ENCODE data around the gene ARPC5L. TPM values are rescaled to one million over a fixed set of nuclear protein-coding genes. Genes with fewer than 3 reads are reported as not detected.
"Not testable (repeated sequence)": the region's sequence is repeated elsewhere in the genome, so short reads cannot be mapped to it uniquely, and the experiment has no call there.

Gene ARPC5L
- total RNA-seq, 2 donors from 2014 or later = 50.9 to 51.4 TPM

DNA sequence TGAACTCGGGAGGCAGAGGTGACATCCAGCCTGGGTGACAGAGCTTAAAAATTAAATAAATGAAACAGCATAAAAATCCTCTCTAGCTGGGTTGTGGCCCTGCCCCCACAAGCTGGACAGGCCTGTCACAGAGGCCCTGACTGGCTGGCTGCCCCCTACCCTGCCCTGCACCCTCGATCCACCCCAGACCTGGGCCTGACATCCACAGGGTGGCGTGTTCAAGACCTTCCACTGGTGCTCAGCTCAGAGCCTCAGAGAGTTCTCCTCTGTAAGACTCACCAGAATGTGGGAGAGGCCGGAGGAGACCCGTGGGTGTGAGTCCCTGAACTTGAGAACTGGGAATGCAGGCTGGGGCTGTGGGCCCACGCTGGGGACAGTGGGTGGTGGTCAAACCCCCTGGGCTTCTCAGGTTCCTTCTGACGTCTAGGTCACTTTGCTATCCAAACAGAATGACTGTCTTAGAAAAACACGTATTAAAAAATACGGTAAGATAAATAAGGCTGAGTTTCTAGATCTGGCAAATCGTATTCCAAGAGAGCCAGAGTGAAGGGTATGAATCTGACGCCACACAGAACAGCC, 18.4 kb upstream of the ARPC5L start:
- Mint-ChIP-seq H3K36me3 (ENCODE audit: low read depth) (no peaks in the 10 kb centered on the region), H3K4me3 (no peak overlapping the region), H3K27me3 (ENCODE audit: insufficient read depth) (no peaks in the 10 kb centered on the region), H3K4me1 (peaks cover 5% of the 10 kb centered on the region), H3K9me3 (no peaks in the 10 kb centered on the region), H3K27ac (no peak overlapping the region)
- no peaks in the 10 kb centered on the region for H3K27me3 ChIP-seq (ENCODE audit: control insufficient read depth, insufficient read depth, low read length, poor library complexity, severe bottlenecking)
- TF ChIP-seq, protein P1, sequence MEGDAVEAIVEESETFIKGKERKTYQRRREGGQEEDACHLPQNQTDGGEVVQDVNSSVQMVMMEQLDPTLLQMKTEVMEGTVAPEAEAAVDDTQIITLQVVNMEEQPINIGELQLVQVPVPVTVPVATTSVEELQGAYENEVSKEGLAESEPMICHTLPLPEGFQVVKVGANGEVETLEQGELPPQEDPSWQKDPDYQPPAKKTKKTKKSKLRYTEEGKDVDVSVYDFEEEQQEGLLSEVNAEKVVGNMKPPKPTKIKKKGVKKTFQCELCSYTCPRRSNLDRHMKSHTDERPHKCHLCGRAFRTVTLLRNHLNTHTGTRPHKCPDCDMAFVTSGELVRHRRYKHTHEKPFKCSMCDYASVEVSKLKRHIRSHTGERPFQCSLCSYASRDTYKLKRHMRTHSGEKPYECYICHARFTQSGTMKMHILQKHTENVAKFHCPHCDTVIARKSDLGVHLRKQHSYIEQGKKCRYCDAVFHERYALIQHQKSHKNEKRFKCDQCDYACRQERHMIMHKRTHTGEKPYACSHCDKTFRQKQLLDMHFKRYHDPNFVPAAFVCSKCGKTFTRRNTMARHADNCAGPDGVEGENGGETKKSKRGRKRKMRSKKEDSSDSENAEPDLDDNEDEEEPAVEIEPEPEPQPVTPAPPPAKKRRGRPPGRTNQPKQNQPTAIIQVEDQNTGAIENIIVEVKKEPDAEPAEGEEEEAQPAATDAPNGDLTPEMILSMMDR (conservative IDR thresholded peaks at IDR 0.05) = no peak
- no peak overlapping the region for H3K9ac ChIP-seq (ENCODE audit: extremely low read depth, low read length, poor library complexity, severe bottlenecking)
- 93 to 100% methylated on average over 10 to 11 of the region's 11 CpGs for WGBS, 2 experiments (ENCODE audit: insufficient coverage in 1 of 2, insufficient read length in 1 of 2)
- H3K4me3 ChIP-seq (ENCODE audit: low read length) = no peak overlapping the region
- H3K27ac ChIP-seq (ENCODE audit: low read depth, low read length) = no peak overlapping the region
- no peaks in the 10 kb centered on the region for H3K36me3 ChIP-seq (ENCODE audit: control insufficient read depth, insufficient read depth, low read length)
- no peaks in the 10 kb centered on the region for H3K9me3 ChIP-seq (ENCODE audit: control insufficient read depth, low read length)
- H3K4me1 ChIP-seq (ENCODE audit: control insufficient read depth, insufficient read depth, low read length) = peaks cover 6% of the 10 kb centered on the region
- no peak for DNase-seq

DNA sequence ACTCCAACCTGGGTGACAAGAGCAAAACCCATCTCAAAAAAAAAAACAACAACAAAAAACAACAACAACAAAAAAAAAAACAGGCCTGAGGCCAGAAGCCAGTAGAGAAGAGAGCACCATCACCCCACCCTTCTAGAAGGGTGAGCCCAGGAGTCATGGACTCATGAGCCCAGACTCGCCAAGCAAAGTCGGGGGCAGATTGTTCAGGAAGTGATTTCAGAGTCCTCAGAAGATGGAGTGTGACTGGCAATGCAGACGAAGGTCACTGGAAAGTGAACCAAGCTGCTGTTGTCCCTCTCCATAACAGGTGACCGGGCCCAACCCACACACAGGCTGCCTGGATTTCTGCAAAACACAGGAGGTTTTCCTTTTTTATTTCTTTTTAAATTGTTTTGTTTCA, 17.6 kb upstream of the ARPC5L start:
- Histone ChIP-seq H3K4me3 (ENCODE audit: low read length) (no peak overlapping the region), H3K27me3 (ENCODE audit: control insufficient read depth, insufficient read depth, low read length, poor library complexity, severe bottlenecking) (no peaks in the 10 kb centered on the region), H3K36me3 (ENCODE audit: control insufficient read depth, insufficient read depth, low read length) (no peaks in the 10 kb centered on the region), H3K4me1 (ENCODE audit: control insufficient read depth, insufficient read depth, low read length) (peaks cover 6% of the 10 kb centered on the region), H3K9ac (ENCODE audit: extremely low read depth, low read length, poor library complexity, severe bottlenecking) (no peak overlapping the region), H3K9me3 (ENCODE audit: control insufficient read depth, low read length) (no peaks in the 10 kb centered on the region), H3K27ac (ENCODE audit: low read depth, low read length) (no peak overlapping the region)
- WGBS, 2 experiments (ENCODE audit: insufficient coverage in 1 of 2, insufficient read length in 1 of 2) = 69 to 95% methylated on average over 3 to 4 of the region's 4 CpGs
- Mint-ChIP-seq H3K9me3 (no peaks in the 10 kb centered on the region), H3K27me3 (ENCODE audit: insufficient read depth) (no peaks in the 10 kb centered on the region), H3K27ac (no peak overlapping the region), H3K36me3 (ENCODE audit: low read depth) (no peaks in the 10 kb centered on the region), H3K4me3 (no peak overlapping the region), H3K4me1 (peaks cover 5% of the 10 kb centered on the region)
- DNase-seq = no peak
- TF ChIP-seq, protein P1 (conservative IDR thresholded peaks at IDR 0.05) = no peak

GRCh38 chr9:124846467-124846866, 15.5 kb upstream of the ARPC5L start:
- not testable (repeated sequence) for H3K9ac ChIP-seq (ENCODE audit: extremely low read depth, low read length, poor library complexity, severe bottlenecking); DNase-seq; H3K9me3 Mint-ChIP-seq; H3K27me3 ChIP-seq (ENCODE audit: control insufficient read depth, insufficient read depth, low read length, poor library complexity, severe bottlenecking); H3K27me3 Mint-ChIP-seq (ENCODE audit: insufficient read depth); H3K27ac ChIP-seq (ENCODE audit: low read depth, low read length); H3K9me3 ChIP-seq (ENCODE audit: control insufficient read depth, low read length); H3K36me3 Mint-ChIP-seq (ENCODE audit: low read depth); H3K4me3 ChIP-seq (ENCODE audit: low read length); H3K27ac Mint-ChIP-seq; H3K36me3 ChIP-seq (ENCODE audit: control insufficient read depth, insufficient read depth, low read length); H3K4me1 ChIP-seq (ENCODE audit: control insufficient read depth, insufficient read depth, low read length); H3K4me3 Mint-ChIP-seq
- H3K4me1 Mint-ChIP-seq = peaks cover 12% of the 10 kb centered on the region
- WGBS, 2 experiments (ENCODE audit: insufficient coverage in 1 of 2, insufficient read length in 1 of 2) = 93 to 99% methylated on average over 8 to 9 of the region's 9 CpGs

DNA sequence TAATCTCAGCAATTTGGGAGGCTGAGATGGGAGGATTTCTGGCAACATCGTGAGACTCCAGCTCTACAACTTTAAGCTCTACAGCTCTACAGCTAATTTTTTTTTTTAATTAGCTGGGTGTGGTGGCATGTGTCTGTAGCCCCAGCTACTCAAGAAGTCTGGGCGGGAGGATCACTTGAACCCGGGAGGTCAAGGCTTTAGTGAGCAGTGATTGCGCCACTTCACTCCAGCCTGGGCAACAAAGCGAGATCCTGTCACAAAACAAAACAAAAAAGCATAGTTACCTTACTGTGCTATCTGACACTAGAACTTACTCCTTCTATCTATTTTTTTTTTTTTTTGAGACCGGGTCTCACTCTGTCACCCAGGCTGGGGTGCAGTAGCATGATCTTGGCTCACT, 15.0 kb upstream of the ARPC5L start:
- H3K4me3 ChIP-seq (ENCODE audit: low read length) = no peak overlapping the region
- H3K27ac ChIP-seq (ENCODE audit: low read depth, low read length) = no peak overlapping the region
- H3K4me1 ChIP-seq (ENCODE audit: control insufficient read depth, insufficient read depth, low read length) = no peaks in the 10 kb centered on the region
- DNase-seq = no peak
- TF ChIP-seq, protein P1 (conservative IDR thresholded peaks at IDR 0.05) = no peak
- Mint-ChIP-seq H3K27ac (no peak overlapping the region), H3K27me3 (ENCODE audit: insufficient read depth) (no peaks in the 10 kb centered on the region), H3K9me3 (no peaks in the 10 kb centered on the region), H3K4me3 (no peak overlapping the region), H3K36me3 (ENCODE audit: low read depth) (no peaks in the 10 kb centered on the region), H3K4me1 (peaks cover 12% of the 10 kb centered on the region)
- 79 to 89% methylated on average over 5 to 6 of the region's 6 CpGs for WGBS, 2 experiments (ENCODE audit: insufficient coverage in 1 of 2, insufficient read length in 1 of 2)
- no peaks in the 10 kb centered on the region for H3K9me3 ChIP-seq (ENCODE audit: control insufficient read depth, low read length)
- H3K9ac ChIP-seq (ENCODE audit: extremely low read depth, low read length, poor library complexity, severe bottlenecking) = no peak overlapping the region
- H3K36me3 ChIP-seq (ENCODE audit: control insufficient read depth, insufficient read depth, low read length) = no peaks in the 10 kb centered on the region
- no peaks in the 10 kb centered on the region for H3K27me3 ChIP-seq (ENCODE audit: control insufficient read depth, insufficient read depth, low read length, poor library complexity, severe bottlenecking)
